ENCODE measurements around the gene DUOX2.
"Not testable (repeated sequence)": the region's sequence is repeated elsewhere in the genome, so short reads cannot be mapped to it uniquely, and the experiment has no call there.

The DUOX2 gene

GRCh38 chr15:45112143-45112590 is 1.8 kb downstream of the DUOX2 start:
- TF ChIP-seq, protein P1, sequence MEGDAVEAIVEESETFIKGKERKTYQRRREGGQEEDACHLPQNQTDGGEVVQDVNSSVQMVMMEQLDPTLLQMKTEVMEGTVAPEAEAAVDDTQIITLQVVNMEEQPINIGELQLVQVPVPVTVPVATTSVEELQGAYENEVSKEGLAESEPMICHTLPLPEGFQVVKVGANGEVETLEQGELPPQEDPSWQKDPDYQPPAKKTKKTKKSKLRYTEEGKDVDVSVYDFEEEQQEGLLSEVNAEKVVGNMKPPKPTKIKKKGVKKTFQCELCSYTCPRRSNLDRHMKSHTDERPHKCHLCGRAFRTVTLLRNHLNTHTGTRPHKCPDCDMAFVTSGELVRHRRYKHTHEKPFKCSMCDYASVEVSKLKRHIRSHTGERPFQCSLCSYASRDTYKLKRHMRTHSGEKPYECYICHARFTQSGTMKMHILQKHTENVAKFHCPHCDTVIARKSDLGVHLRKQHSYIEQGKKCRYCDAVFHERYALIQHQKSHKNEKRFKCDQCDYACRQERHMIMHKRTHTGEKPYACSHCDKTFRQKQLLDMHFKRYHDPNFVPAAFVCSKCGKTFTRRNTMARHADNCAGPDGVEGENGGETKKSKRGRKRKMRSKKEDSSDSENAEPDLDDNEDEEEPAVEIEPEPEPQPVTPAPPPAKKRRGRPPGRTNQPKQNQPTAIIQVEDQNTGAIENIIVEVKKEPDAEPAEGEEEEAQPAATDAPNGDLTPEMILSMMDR (IDR thresholded peaks at IDR 0.05; ENCODE audit: extremely low read depth, insufficient read depth, missing control alignments), result no peak
- no peak for DNase-seq (ENCODE audit: low spot score)
- in situ Hi-C loops (cut with MboI; ENCODE audit: low pct_unique_long_range_greater_than_20kb, low sequenced_read_pairs, unreplicated experiment), result no loop called here

- TF ChIP-seq, protein P1 (IDR thresholded peaks at IDR 0.05; ENCODE audit: extremely low read depth, insufficient read depth, missing control alignments), result no peak
- in situ Hi-C loops (cut with MboI; ENCODE audit: low pct_unique_long_range_greater_than_20kb, low sequenced_read_pairs, unreplicated experiment), result no loop called here
- no peak for DNase-seq (ENCODE audit: low spot score)
Measured at GRCh38 chr15:45111390-45112142, 2.4 kb downstream of the DUOX2 start.

DNA sequence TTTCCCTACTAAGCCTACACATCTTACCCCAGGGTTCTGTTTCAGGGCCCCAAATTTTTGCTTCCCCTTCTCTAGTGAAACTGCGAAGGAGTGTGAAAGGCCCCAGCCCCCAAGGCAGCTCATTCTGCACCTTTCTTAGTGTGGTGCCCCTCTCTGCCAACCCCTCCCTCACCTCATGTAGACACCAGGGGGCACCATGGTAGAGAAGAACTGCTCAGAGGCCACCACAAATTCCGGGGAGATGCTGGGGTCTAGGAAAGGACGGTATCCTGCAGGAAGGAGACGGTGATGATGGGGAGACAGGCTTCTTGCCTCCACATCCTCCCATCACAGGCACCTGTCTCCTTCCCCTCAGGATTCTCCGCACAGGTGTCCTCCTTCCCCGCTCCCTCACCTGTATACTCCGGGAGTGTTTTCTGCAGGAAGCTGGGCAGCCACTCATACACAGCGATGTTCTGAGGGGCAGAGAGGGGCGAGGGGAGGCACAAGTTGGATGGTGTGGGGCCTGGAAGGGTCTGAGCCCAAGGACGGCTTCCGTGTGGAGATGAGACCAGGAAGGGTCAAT is 3.6 kb downstream of the DUOX2 start:
- TF ChIP-seq, protein P1 (IDR thresholded peaks at IDR 0.05; ENCODE audit: extremely low read depth, insufficient read depth, missing control alignments), result no peak
- DNase-seq (ENCODE audit: low spot score), result no peak
- in situ Hi-C loops (cut with MboI; ENCODE audit: low pct_unique_long_range_greater_than_20kb, low sequenced_read_pairs, unreplicated experiment), result no loop called here

DNA sequence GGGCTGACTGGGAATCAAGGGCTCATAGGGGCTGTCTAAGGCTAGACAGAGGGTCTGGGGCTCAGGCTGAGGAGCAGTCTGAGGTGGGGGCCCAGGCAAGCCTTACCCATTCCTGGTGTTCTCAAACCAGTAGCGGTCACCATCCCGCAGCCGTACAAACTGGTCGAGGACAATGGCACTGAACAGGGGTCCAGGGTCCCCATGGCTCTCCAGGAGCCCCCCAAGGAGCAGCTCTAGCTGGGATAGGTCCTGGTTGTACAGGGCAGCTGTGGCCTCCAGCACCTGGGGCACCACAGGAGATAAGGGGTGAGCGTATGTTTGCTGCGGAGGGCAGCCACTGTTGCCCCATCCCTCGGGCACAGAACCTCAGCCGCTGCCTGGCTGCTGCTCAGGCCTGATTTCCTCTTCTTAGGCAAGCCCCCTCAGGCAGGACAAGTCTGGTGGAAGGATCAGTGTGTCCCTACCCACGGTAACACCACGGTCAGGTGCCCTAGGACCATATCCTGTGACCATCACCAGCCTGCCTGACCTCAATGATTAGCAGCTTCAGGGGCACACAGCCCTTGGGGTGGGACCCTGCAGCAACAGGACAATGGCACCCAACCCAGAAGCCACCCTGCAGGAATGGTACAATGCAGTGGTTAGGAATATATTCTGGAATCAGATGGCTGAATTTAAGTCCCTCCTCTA is 5.9 kb downstream of the DUOX2 start:
- DNase-seq (ENCODE audit: low spot score), result no peak
- in situ Hi-C loops (cut with MboI; ENCODE audit: low pct_unique_long_range_greater_than_20kb, low sequenced_read_pairs, unreplicated experiment), result no loop called here
- TF ChIP-seq, protein P1 (IDR thresholded peaks at IDR 0.05; ENCODE audit: extremely low read depth, insufficient read depth, missing control alignments), result no peak

- no peak for DNase-seq (ENCODE audit: low spot score)
- TF ChIP-seq, protein P1 (IDR thresholded peaks at IDR 0.05; ENCODE audit: extremely low read depth, insufficient read depth, missing control alignments), result no peak
- in situ Hi-C loops (cut with MboI; ENCODE audit: low pct_unique_long_range_greater_than_20kb, low sequenced_read_pairs, unreplicated experiment), result no loop called here
Measured at GRCh38 chr15:45106002-45106790, 7.8 kb downstream of the DUOX2 start.

- in situ Hi-C loops (cut with MboI; ENCODE audit: low pct_unique_long_range_greater_than_20kb, low sequenced_read_pairs, unreplicated experiment), result no loop called here
- TF ChIP-seq, protein P1 (IDR thresholded peaks at IDR 0.05; ENCODE audit: extremely low read depth, insufficient read depth, missing control alignments), result no peak
- no peak for DNase-seq (ENCODE audit: low spot score)
Measured at GRCh38 chr15:45105586-45105985, 8.4 kb downstream of the DUOX2 start.

GRCh38 chr15:45104170-45104569 is 9.8 kb downstream of the DUOX2 start:
- in situ Hi-C loops (cut with MboI; ENCODE audit: low pct_unique_long_range_greater_than_20kb, low sequenced_read_pairs, unreplicated experiment); DNase-seq (ENCODE audit: low spot score): not testable (repeated sequence)

Data from GM13977 (cell line).